Astrocyte (in vitro differentiated cells and primary cell): Measurements from ENCODE around the gene HTRA1. TPM values are rescaled to one million over a fixed set of nuclear protein-coding genes. Genes with fewer than 3 reads are reported as not detected.

ENCODE experiments used
- DNase-seq: peaks from one replicate; pipeline ENCODE4 v3.0.0-alpha.2; 2010; ENCODE audit warnings: low read depth
- FAIRE-seq: peaks from 2 replicates; lab custom pipeline; 2011; peaks lifted over from hg19 to GRCh38; lab: Jason Lieb, UNC
- H2AFZ ChIP-seq: 2 replicates; pipeline ENCODE4 v1.6.0; 2012; ENCODE audit warnings: low read depth, low read length, inconsistent platforms
- H3K27ac ChIP-seq: 2 replicates; pipeline ENCODE4 v1.5.1; 2011; ENCODE audit warnings: low read depth, low read length, inconsistent platforms
- H3K27me3 ChIP-seq: 2 replicates; pipeline ENCODE4 v1.6.0; 2011; ENCODE audit warnings: low read length, inconsistent platforms; ENCODE audit not compliant: insufficient read depth
- H3K36me3 ChIP-seq: 2 replicates; pipeline ENCODE4 v1.5.1; 2011; ENCODE audit warnings: low read length, inconsistent platforms; ENCODE audit not compliant: insufficient read depth
- H3K4me1 ChIP-seq: 2 replicates; pipeline ENCODE4 v1.5.1; 2011; ENCODE audit warnings: low read length, inconsistent platforms; ENCODE audit not compliant: insufficient read depth
- H3K4me2 ChIP-seq: 2 replicates; pipeline ENCODE4 v1.6.0; 2012; ENCODE audit warnings: low read length, inconsistent platforms
- H3K4me3 ChIP-seq: 2 replicates; pipeline ENCODE4 v1.5.1; 2011; ENCODE audit warnings: low read depth, mild to moderate bottlenecking, low read length, inconsistent platforms; ENCODE audit not compliant: insufficient read depth
- H3K79me2 ChIP-seq: 2 replicates; pipeline ENCODE4 v1.6.0; 2012; ENCODE audit warnings: mild to moderate bottlenecking, low read length, inconsistent platforms; ENCODE audit not compliant: insufficient read depth
- H3K9ac ChIP-seq: 2 replicates; pipeline ENCODE4 v1.6.0; 2012; ENCODE audit warnings: mild to moderate bottlenecking, low read length, inconsistent platforms
- H3K9me3 ChIP-seq: 2 replicates; pipeline ENCODE4 v1.5.1; 2012; ENCODE audit warnings: low read depth, mild to moderate bottlenecking, low read length, inconsistent platforms; ENCODE audit not compliant: insufficient read depth
- H4K20me1 ChIP-seq: 2 replicates; pipeline ENCODE4 v1.6.0; 2012; ENCODE audit warnings: low read length, inconsistent platforms; ENCODE audit not compliant: insufficient read depth
- H3K27ac Mint-ChIP-seq: one replicate; pipeline ENCODE4 v1.8.0; 2021; ENCODE audit warnings: mild to moderate bottlenecking, mixed read lengths; ENCODE audit not compliant: unreplicated experiment
- H3K27me3 Mint-ChIP-seq: one replicate; pipeline ENCODE4 v1.8.0; 2021; ENCODE audit warnings: low read depth, mixed read lengths; ENCODE audit not compliant: unreplicated experiment
- H3K36me3 Mint-ChIP-seq: one replicate; pipeline ENCODE4 v1.8.0; 2021; ENCODE audit warnings: low read depth, mixed read lengths; ENCODE audit not compliant: unreplicated experiment
- H3K4me1 Mint-ChIP-seq: one replicate; pipeline ENCODE4 v1.8.0; 2021; ENCODE audit warnings: low read depth, mixed read lengths; ENCODE audit not compliant: unreplicated experiment
- H3K4me3 Mint-ChIP-seq: one replicate; pipeline ENCODE4 v1.8.0; 2021; ENCODE audit warnings: mild to moderate bottlenecking, moderate library complexity, mixed read lengths; ENCODE audit not compliant: unreplicated experiment
- H3K9me3 Mint-ChIP-seq: one replicate; pipeline ENCODE4 v1.8.0; 2021; ENCODE audit warnings: mild to moderate bottlenecking, mixed read lengths; ENCODE audit not compliant: unreplicated experiment
- EZH2 ChIP-seq: IDR thresholded peaks from 2 replicates; pipeline ENCODE4 v1.6.1; 2012; ENCODE audit warnings: mild to moderate bottlenecking, low read length, inconsistent platforms; ENCODE audit not compliant: insufficient read depth
- total RNA-seq: library from RNA; stranded (reverse); gene quantifications from 2 replicates; pipeline ENCODE4 v1.2.1, GENCODE V29; 2021
- TF ChIP-seq, protein P1 (sequence below): IDR thresholded peaks from 2 replicates; pipeline ENCODE4 v1.5.1; 2011; ENCODE audit warnings: low read depth, mild to moderate bottlenecking, inconsistent platforms, low read length, moderate library complexity; ENCODE audit not compliant: insufficient read depth

The HTRA1 gene
- total RNA-seq, 1 donor from 2014 or later = 34.9 TPM

DNA sequence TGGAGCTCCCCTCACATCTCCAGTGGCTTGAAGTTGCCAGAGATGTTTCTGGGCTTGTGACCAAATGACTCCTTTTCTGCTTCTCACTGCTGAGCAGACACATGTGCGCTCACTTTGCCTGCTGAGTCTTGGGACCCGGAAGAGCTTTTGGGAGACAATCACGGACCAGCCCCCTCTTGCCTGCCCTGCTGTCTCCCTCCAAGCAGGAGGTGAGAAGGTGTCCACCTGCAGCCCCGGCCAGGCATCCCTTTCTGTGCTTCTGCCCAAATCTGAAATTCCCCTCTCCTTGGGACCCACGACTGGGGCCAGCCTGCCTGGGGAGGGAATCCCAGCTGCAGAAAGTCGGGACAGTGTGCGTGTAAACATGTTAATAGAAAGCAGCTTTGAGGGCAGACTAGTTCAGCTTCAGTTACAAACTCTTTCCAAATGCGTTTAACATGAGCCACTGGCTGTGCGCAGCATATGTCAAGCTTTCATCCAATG, 31.7 kb downstream of the HTRA1 start:
- Mint-ChIP-seq H3K4me3 (no peak overlapping the region), H3K27me3 (peaks cover 9% of the 10 kb centered on the region), H3K9me3 (peaks cover 6% of the 10 kb centered on the region), H3K36me3 (peaks cover 6% of the 10 kb centered on the region), H3K4me1 (peaks cover 22% of the 10 kb centered on the region), H3K27ac (no peak overlapping the region)
- no peak for TF ChIP-seq EZH2
- TF ChIP-seq, protein P1, sequence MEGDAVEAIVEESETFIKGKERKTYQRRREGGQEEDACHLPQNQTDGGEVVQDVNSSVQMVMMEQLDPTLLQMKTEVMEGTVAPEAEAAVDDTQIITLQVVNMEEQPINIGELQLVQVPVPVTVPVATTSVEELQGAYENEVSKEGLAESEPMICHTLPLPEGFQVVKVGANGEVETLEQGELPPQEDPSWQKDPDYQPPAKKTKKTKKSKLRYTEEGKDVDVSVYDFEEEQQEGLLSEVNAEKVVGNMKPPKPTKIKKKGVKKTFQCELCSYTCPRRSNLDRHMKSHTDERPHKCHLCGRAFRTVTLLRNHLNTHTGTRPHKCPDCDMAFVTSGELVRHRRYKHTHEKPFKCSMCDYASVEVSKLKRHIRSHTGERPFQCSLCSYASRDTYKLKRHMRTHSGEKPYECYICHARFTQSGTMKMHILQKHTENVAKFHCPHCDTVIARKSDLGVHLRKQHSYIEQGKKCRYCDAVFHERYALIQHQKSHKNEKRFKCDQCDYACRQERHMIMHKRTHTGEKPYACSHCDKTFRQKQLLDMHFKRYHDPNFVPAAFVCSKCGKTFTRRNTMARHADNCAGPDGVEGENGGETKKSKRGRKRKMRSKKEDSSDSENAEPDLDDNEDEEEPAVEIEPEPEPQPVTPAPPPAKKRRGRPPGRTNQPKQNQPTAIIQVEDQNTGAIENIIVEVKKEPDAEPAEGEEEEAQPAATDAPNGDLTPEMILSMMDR = no peak
- H2AFZ ChIP-seq = no peak overlapping the region
- FAIRE-seq (peak; percentile 60), DNase-seq (no peak)
- H3K4me2 ChIP-seq = peak overlapping the region; percentile 81
- no peaks in the 10 kb centered on the region for H3K9me3 ChIP-seq
- peaks cover 48% of the 10 kb centered on the region for H3K4me1 ChIP-seq
- no peaks in the 10 kb centered on the region for H3K79me2 ChIP-seq
- no peak overlapping the region for H3K9ac ChIP-seq
- H3K27me3 ChIP-seq = no peaks in the 10 kb centered on the region
- H4K20me1 ChIP-seq = no peaks in the 10 kb centered on the region
- no peak overlapping the region for H3K4me3 ChIP-seq
- no peak overlapping the region for H3K27ac ChIP-seq
- H3K36me3 ChIP-seq = no peaks in the 10 kb centered on the region

DNA sequence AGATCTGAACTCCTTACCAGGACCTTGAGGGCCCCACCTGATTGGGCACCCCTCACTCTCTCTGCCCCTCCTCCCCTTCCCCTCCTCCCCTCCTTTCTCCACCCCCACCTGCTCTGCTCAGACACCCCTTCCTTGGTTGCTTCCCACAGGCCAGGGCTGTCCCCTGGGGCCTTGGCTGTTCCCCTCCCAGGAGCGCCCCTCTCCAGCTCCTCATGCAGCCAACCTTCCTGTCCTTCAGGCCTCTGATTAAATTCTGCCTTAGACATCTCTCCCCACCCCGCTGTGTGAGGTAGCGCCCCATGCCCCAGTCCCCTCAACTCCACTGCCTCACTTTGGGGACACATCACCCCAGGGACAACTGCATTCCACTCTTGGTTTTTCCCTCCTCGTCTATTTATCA, 32.4 kb downstream of the HTRA1 start:
- Histone ChIP-seq H3K79me2 (no peaks in the 10 kb centered on the region), H2AFZ (no peak overlapping the region), H3K4me3 (no peak overlapping the region), H4K20me1 (no peaks in the 10 kb centered on the region), H3K9me3 (no peaks in the 10 kb centered on the region), H3K36me3 (no peaks in the 10 kb centered on the region), H3K27me3 (no peaks in the 10 kb centered on the region), H3K4me1 (peaks cover 48% of the 10 kb centered on the region), H3K27ac (no peak overlapping the region), H3K9ac (no peak overlapping the region), H3K4me2 (peak overlapping the region; percentile 81)
- no peak overlapping the region for H3K4me3 Mint-ChIP-seq
- peaks cover 10% of the 10 kb centered on the region for H3K36me3 Mint-ChIP-seq
- FAIRE-seq (no peak), DNase-seq (no peak)
- peaks cover 6% of the 10 kb centered on the region for H3K9me3 Mint-ChIP-seq
- H3K27ac Mint-ChIP-seq = no peak overlapping the region
- peaks cover 13% of the 10 kb centered on the region for H3K27me3 Mint-ChIP-seq
- H3K4me1 Mint-ChIP-seq = peaks cover 24% of the 10 kb centered on the region
- TF ChIP-seq EZH2 = no peak
- TF ChIP-seq, protein P1 = no peak

DNA sequence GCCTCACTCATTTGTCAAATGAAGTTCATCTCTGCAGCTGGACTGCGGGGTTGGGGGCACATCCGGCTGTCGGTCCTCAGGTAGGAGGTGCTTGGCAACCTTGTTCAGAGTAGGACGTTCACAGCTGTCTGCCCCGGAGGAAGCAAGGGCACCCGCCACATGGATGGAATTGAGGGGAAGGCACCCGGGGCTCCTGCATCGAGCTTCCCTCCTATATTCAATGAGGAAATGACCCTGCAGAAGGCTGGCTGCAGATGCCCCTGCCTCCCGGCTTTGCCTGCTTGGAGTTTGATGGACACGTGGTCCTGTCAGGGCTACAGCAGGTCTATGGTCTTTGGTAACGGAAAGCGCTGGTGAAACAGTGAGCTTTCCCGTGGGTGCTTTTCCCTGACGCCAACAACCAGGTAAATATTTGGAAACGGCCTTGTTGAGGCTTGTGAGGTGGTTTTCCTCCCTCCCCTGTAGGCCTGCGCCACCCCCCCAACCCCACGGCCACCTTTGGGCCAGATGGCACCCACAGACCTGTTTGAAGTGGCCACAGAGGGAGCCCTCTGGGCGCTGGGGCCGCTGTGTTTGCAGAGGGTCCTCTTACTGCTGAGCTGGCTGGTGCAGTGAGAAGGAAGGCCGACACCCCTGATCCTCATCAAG, 32.9 kb downstream of the HTRA1 start:
- Histone ChIP-seq H3K27ac (peak overlapping the region; percentile 62), H3K9ac (no peak overlapping the region), H3K36me3 (no peaks in the 10 kb centered on the region), H3K27me3 (no peaks in the 10 kb centered on the region), H3K4me2 (peak overlapping the region; percentile 81), H4K20me1 (no peaks in the 10 kb centered on the region), H3K4me3 (no peak overlapping the region), H3K79me2 (no peaks in the 10 kb centered on the region), H3K4me1 (peaks cover 48% of the 10 kb centered on the region), H3K9me3 (no peaks in the 10 kb centered on the region), H2AFZ (peak overlapping the region; percentile 58)
- FAIRE-seq (no peak), DNase-seq (no peak)
- TF ChIP-seq, protein P1 = no peak
- TF ChIP-seq EZH2 = no peak
- H3K4me1 Mint-ChIP-seq = peaks cover 24% of the 10 kb centered on the region
- peaks cover 2% of the 10 kb centered on the region for H3K9me3 Mint-ChIP-seq
- H3K36me3 Mint-ChIP-seq = peaks cover 10% of the 10 kb centered on the region
- no peak overlapping the region for H3K27ac Mint-ChIP-seq
- no peak overlapping the region for H3K4me3 Mint-ChIP-seq
- peaks cover 13% of the 10 kb centered on the region for H3K27me3 Mint-ChIP-seq
